Measurements from ENCODE around the gene AFF3. TPM values are rescaled to one million over a fixed set of nuclear protein-coding genes. Genes with fewer than 3 reads are reported as not detected.
"Not testable (repeated sequence)": the region's sequence is repeated elsewhere in the genome, so short reads cannot be mapped to it uniquely, and the experiment has no call there.

AFF3 gene
- total RNA-seq, 1 experiment from 2014 or later = not detected

DNA sequence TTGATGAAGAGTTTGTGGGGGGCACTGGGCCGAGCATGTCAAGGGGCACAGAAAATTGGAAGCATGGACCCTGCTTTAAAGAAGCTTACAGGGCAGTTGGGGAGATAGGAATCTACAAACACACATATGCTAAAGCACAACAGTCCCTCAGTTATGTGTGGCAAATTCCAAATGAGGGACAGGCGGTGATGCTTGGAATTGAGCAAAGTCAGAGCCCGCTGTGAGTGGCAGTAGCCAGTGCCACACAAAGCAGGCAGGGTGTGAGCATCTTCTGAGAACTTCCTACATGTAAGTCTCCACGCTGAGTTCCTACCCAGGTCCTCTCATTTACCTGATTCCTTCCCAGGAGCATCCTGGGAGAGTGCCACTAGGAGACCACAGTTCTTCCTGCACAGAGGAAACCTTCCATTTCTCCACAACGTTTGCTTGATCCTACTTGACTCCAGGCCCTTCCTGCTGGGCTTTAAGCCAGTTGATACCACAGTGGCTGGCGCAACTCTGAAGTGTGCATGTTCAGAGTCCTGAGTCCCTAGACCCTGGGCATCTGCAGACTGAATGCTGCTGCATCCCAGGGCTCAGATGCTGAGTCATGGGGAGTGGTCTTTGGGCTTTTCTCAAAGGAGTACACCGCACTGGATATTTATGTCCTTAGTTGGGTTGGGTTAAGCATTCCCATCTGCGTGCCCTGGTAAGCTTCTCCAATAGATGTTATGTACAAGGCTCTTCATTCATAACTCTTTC is 365.3 kb downstream of the AFF3 start:
- H3K9me3 ChIP-seq (ENCODE audit: low read depth, low read length, poor library complexity, severe bottlenecking) = no peaks in the 10 kb centered on the region
- ChIA-PET CTCF (no interaction called here), POLR2A (ENCODE audit: low non-redundant PET) (no interaction called here)
- BruUV-seq (replicated peaks) = no TSS peak
- DNase-seq (ENCODE audit: low spot score) = no peak
- H3K36me3 ChIP-seq (ENCODE audit: insufficient read depth, low read length, poor library complexity, severe bottlenecking) = no peaks in the 10 kb centered on the region
- H3K4me3 ChIP-seq (ENCODE audit: low read depth, low read length, poor library complexity, severe bottlenecking) = no peak overlapping the region
- H3K4me1 ChIP-seq (ENCODE audit: insufficient read depth, low read length, poor library complexity, severe bottlenecking) = no peaks in the 10 kb centered on the region
- TF ChIP-seq, protein P1, sequence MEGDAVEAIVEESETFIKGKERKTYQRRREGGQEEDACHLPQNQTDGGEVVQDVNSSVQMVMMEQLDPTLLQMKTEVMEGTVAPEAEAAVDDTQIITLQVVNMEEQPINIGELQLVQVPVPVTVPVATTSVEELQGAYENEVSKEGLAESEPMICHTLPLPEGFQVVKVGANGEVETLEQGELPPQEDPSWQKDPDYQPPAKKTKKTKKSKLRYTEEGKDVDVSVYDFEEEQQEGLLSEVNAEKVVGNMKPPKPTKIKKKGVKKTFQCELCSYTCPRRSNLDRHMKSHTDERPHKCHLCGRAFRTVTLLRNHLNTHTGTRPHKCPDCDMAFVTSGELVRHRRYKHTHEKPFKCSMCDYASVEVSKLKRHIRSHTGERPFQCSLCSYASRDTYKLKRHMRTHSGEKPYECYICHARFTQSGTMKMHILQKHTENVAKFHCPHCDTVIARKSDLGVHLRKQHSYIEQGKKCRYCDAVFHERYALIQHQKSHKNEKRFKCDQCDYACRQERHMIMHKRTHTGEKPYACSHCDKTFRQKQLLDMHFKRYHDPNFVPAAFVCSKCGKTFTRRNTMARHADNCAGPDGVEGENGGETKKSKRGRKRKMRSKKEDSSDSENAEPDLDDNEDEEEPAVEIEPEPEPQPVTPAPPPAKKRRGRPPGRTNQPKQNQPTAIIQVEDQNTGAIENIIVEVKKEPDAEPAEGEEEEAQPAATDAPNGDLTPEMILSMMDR (conservative IDR thresholded peaks at IDR 0.05; ENCODE audit: low read depth, low read length) = no peak
- no peak for TF ChIP-seq EZH2 (IDR thresholded peaks at IDR 0.05; ENCODE audit: borderline replicate concordance, low read depth, low read length, poor library complexity, severe bottlenecking)
- peaks cover 11% of the 10 kb centered on the region for H3K27me3 ChIP-seq (replicated peaks; ENCODE audit: insufficient read depth, low read depth, low read length, poor library complexity)
- no peak overlapping the region for H3K27ac ChIP-seq (ENCODE audit: low read depth, low read length, poor library complexity, severe bottlenecking)
- intact Hi-C loops (cut with micrococcal nuclease; ENCODE audit: unreplicated experiment) = no loop called here

DNA sequence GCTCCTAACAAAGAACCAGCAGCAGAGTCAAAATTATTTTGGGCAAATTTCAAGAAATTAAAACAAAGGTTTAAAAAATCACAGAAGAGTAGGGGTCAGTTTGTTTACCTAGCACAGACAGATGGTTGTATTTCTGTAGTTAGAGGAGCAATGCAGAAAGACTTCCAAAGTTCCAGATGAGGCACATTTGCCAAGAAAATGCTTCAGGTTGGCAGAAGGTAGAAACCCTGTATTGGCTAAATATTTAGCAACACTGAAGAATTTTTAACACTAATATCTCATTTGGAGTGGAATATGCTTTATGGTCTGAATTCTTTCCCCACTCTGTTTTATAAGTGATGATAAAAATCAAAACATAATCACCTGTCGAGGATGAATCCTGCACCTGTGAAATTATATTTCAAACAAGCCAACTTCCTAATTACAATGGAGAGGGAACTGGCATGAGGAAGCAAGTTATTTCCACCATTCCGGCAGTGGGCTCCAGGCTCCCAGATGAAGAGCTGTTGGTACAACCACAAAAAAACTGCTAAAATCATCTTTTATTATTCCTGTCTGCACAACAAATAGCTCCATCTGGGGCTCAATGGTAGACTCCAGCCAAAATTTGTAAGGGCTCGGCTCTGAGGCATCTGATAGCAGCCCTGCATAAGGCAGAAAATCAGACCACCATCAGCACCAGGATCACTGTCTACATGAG is 366.0 kb downstream of the AFF3 start:
- H3K27ac ChIP-seq (ENCODE audit: low read depth, low read length, poor library complexity, severe bottlenecking) = no peak overlapping the region
- H3K9me3 ChIP-seq (ENCODE audit: low read depth, low read length, poor library complexity, severe bottlenecking) = no peaks in the 10 kb centered on the region
- no peaks in the 10 kb centered on the region for H3K4me1 ChIP-seq (ENCODE audit: insufficient read depth, low read length, poor library complexity, severe bottlenecking)
- CTCF ChIA-PET = no interaction called here
- POLR2A ChIA-PET (ENCODE audit: low non-redundant PET) = no interaction called here
- DNase-seq (ENCODE audit: low spot score) = no peak
- no TSS peak for BruUV-seq (replicated peaks)
- no peaks in the 10 kb centered on the region for H3K36me3 ChIP-seq (ENCODE audit: insufficient read depth, low read length, poor library complexity, severe bottlenecking)
- intact Hi-C loops (cut with micrococcal nuclease; ENCODE audit: unreplicated experiment) = no loop called here
- no peak overlapping the region for H3K4me3 ChIP-seq (ENCODE audit: low read depth, low read length, poor library complexity, severe bottlenecking)
- TF ChIP-seq, protein P1 (conservative IDR thresholded peaks at IDR 0.05; ENCODE audit: low read depth, low read length) = no peak
- TF ChIP-seq EZH2 (IDR thresholded peaks at IDR 0.05; ENCODE audit: borderline replicate concordance, low read depth, low read length, poor library complexity, severe bottlenecking) = no peak
- peaks cover 13% of the 10 kb centered on the region for H3K27me3 ChIP-seq (replicated peaks; ENCODE audit: insufficient read depth, low read depth, low read length, poor library complexity)

- H3K9me3 ChIP-seq (ENCODE audit: low read depth, low read length, poor library complexity, severe bottlenecking) = no peaks in the 10 kb centered on the region
- ChIA-PET POLR2A (ENCODE audit: low non-redundant PET) (no interaction called here), CTCF (no interaction called here)
- no peak overlapping the region for H3K27ac ChIP-seq (ENCODE audit: low read depth, low read length, poor library complexity, severe bottlenecking)
- H3K36me3 ChIP-seq (ENCODE audit: insufficient read depth, low read length, poor library complexity, severe bottlenecking) = no peaks in the 10 kb centered on the region
- no peak for DNase-seq (ENCODE audit: low spot score)
- no TSS peak for BruUV-seq (replicated peaks)
- peaks cover 13% of the 10 kb centered on the region for H3K27me3 ChIP-seq (replicated peaks; ENCODE audit: insufficient read depth, low read depth, low read length, poor library complexity)
- no peak overlapping the region for H3K4me3 ChIP-seq (ENCODE audit: low read depth, low read length, poor library complexity, severe bottlenecking)
- intact Hi-C loops (cut with micrococcal nuclease; ENCODE audit: unreplicated experiment) = no loop called here
- TF ChIP-seq, protein P1 (conservative IDR thresholded peaks at IDR 0.05; ENCODE audit: low read depth, low read length) = no peak
- no peak for TF ChIP-seq EZH2 (IDR thresholded peaks at IDR 0.05; ENCODE audit: borderline replicate concordance, low read depth, low read length, poor library complexity, severe bottlenecking)
- no peaks in the 10 kb centered on the region for H3K4me1 ChIP-seq (ENCODE audit: insufficient read depth, low read length, poor library complexity, severe bottlenecking)
These were observed 366.8 kb downstream of the AFF3 start for GRCh38 chr2:99775585-99775984.

GRCh38 chr2:99773642-99774041 is 368.7 kb downstream of the AFF3 start:
- H3K4me1 ChIP-seq (ENCODE audit: insufficient read depth, low read length, poor library complexity, severe bottlenecking); DNase-seq (ENCODE audit: low spot score); H3K27ac ChIP-seq (ENCODE audit: low read depth, low read length, poor library complexity, severe bottlenecking); POLR2A ChIA-PET (ENCODE audit: low non-redundant PET); intact Hi-C loops (cut with micrococcal nuclease; ENCODE audit: unreplicated experiment); H3K9me3 ChIP-seq (ENCODE audit: low read depth, low read length, poor library complexity, severe bottlenecking); CTCF ChIA-PET; H3K36me3 ChIP-seq (ENCODE audit: insufficient read depth, low read length, poor library complexity, severe bottlenecking); H3K4me3 ChIP-seq (ENCODE audit: low read depth, low read length, poor library complexity, severe bottlenecking); BruUV-seq (replicated peaks): not testable (repeated sequence)
- H3K27me3 ChIP-seq (replicated peaks; ENCODE audit: insufficient read depth, low read depth, low read length, poor library complexity) = peaks cover 11% of the 10 kb centered on the region

Data from A673 (cell line).